HG03159 (cell line): ENCODE measurements around the gene CDKN2B.
A peak's percentile ranks its signal among the peaks of the same experiment; 100 is the strongest.

ENCODE experiments used
- ATAC-seq: cut with Tn5 transposase; IDR thresholded peaks from one replicate; pipeline ENCODE4 v1.9.1; 2021; ENCODE audit warnings: mild to moderate bottlenecking, moderate library complexity; ENCODE audit not compliant: unreplicated experiment

The CDKN2B gene

GRCh38 chr9:22035591-22036011, 26.5 kb upstream of the CDKN2B start:
- no peak for ATAC-seq

- no peak for ATAC-seq
Measured at GRCh38 chr9:22033012-22033630, 24.0 kb upstream of the CDKN2B start.

- no peak for ATAC-seq
Measured at GRCh38 chr9:22031655-22032411, 22.7 kb upstream of the CDKN2B start.

GRCh38 chr9:22030101-22030598, 21.0 kb upstream of the CDKN2B start:
- ATAC-seq: peak; percentile 92

GRCh38 chr9:22029231-22029630, 20.1 kb upstream of the CDKN2B start:
- no peak for ATAC-seq

- no peak for ATAC-seq
Measured at GRCh38 chr9:22028394-22028793, 19.3 kb upstream of the CDKN2B start.

GRCh38 chr9:22026696-22027095, 17.6 kb upstream of the CDKN2B start:
- no peak for ATAC-seq

- no peak for ATAC-seq
Measured at GRCh38 chr9:22022396-22022795, 13.3 kb upstream of the CDKN2B start.

- ATAC-seq: no peak
Measured at GRCh38 chr9:22010866-22011625, 1.9 kb upstream of the CDKN2B start.

GRCh38 chr9:22009506-22009867, 382 bp upstream of the CDKN2B start:
- peak; percentile 38 for ATAC-seq

GRCh38 chr9:22008384-22008716, 755 bp downstream of the CDKN2B start:
- no peak for ATAC-seq

GRCh38 chr9:22005702-22006606, 3.2 kb downstream of the CDKN2B start:
- no peak for ATAC-seq

GRCh38 chr9:22005021-22005701, 3.9 kb downstream of the CDKN2B start:
- ATAC-seq: no peak

GRCh38 chr9:22002038-22002437, 7.1 kb downstream of the CDKN2B start:
- ATAC-seq: no peak

GRCh38 chr9:21998026-21998425, 11.1 kb downstream of the CDKN2B start:
- no peak for ATAC-seq

- no peak for ATAC-seq
Measured at GRCh38 chr9:21997480-21997879, 11.6 kb downstream of the CDKN2B start.

GRCh38 chr9:21996858-21997257, 12.2 kb downstream of the CDKN2B start:
- no peak for ATAC-seq

GRCh38 chr9:21996438-21996837, 12.7 kb downstream of the CDKN2B start:
- no peak for ATAC-seq

- no peak for ATAC-seq
Measured at GRCh38 chr9:21995666-21996398, 13.3 kb downstream of the CDKN2B start.
